ENCODE measurements around the gene TRPM2. TPM values are rescaled to one million over a fixed set of nuclear protein-coding genes. Genes with fewer than 3 reads are reported as not detected.

The TRPM2 gene
- total RNA-seq, 1 donor: 0.36 TPM

DNA sequence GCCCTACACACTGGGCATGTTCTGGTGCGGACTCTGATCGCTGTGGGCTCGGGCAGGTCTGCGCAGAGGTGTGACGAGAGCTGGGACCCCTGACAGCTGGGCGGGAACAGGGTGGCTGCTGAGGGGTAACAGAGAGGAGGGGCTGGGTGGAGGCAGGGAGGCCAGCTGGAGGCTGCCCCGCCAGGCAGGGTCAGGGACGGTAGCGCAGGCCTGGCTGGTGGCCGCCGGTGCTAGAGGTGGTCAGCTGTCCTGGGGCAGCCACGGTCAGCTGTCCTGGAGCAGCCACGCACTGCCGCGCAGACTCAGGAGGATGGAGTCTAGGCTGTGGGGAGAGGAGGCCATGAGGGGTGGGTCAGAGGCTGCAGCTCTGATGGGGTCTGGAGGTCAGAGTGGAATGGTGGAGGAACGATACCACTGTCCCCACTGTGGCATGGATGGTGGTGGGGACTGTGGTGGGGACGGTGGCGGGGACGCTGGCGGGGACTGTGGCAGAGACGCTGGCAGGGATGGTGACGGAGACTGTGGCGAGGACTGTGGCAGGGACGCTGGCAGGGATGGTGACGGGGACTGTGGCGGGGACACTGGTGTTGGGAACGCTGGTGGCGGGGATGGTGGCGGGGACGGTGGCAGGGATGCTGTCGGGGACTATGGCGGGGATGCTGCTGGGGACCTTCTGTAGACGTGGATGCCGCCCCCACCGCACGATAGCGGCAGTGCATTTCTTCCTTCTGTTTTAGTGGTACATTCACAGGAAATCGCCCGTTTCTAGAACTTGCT, 80.6 kb downstream of the TRPM2 start:
- Histone ChIP-seq H3K27ac (ENCODE audit: low read depth, low read length) (no peak overlapping the region), H3K4me2 (ENCODE audit: insufficient read depth, low read length) (no peak overlapping the region), H3K9me3 (ENCODE audit: low read depth, low read length) (no peaks in the 10 kb centered on the region), H3K79me2 (ENCODE audit: insufficient read depth, low read length) (no peaks in the 10 kb centered on the region), H3K27me3 (ENCODE audit: insufficient read depth, low read length) (no peaks in the 10 kb centered on the region), H4K20me1 (ENCODE audit: insufficient read depth, low read length) (no peaks in the 10 kb centered on the region), H2AFZ (ENCODE audit: low read length) (no peak overlapping the region), H3K4me3 (ENCODE audit: insufficient read depth, low read length) (no peak overlapping the region), H3K36me3 (ENCODE audit: insufficient read depth, low read length) (no peaks in the 10 kb centered on the region), H3K4me1 (ENCODE audit: insufficient read depth, low read length) (no peaks in the 10 kb centered on the region)
- DNase-seq (ENCODE audit: insufficient read length, low spot score, missing footprints): peak; percentile 31
- TF ChIP-seq, protein P1, sequence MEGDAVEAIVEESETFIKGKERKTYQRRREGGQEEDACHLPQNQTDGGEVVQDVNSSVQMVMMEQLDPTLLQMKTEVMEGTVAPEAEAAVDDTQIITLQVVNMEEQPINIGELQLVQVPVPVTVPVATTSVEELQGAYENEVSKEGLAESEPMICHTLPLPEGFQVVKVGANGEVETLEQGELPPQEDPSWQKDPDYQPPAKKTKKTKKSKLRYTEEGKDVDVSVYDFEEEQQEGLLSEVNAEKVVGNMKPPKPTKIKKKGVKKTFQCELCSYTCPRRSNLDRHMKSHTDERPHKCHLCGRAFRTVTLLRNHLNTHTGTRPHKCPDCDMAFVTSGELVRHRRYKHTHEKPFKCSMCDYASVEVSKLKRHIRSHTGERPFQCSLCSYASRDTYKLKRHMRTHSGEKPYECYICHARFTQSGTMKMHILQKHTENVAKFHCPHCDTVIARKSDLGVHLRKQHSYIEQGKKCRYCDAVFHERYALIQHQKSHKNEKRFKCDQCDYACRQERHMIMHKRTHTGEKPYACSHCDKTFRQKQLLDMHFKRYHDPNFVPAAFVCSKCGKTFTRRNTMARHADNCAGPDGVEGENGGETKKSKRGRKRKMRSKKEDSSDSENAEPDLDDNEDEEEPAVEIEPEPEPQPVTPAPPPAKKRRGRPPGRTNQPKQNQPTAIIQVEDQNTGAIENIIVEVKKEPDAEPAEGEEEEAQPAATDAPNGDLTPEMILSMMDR (IDR thresholded peaks at IDR 0.05; ENCODE audit: extremely low read depth, low read depth, low read length): no peak

DNA sequence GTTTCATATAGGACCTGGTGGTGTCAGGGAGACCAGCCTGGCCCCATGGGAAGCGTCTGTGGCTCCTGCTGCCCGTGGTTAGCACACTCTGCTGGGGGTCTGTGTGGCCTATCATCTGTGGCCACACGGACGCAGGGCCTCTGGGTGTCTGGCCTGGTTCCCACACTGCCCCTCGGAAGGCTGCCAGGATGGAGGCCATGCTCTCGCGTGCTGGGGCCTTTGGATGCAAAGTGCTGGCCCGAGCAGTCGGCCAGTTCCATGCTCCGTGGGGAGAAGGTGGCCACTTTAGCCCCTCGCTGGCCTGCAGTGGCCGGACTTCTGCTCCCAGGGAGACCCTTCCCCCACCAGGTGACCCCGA, 81.1 kb downstream of the TRPM2 start:
- no peaks in the 10 kb centered on the region for H4K20me1 ChIP-seq (ENCODE audit: insufficient read depth, low read length)
- TF ChIP-seq, protein P1 (IDR thresholded peaks at IDR 0.05; ENCODE audit: extremely low read depth, low read depth, low read length): no peak
- no peak overlapping the region for H3K27ac ChIP-seq (ENCODE audit: low read depth, low read length)
- no peaks in the 10 kb centered on the region for H3K79me2 ChIP-seq (ENCODE audit: insufficient read depth, low read length)
- no peak overlapping the region for H3K4me2 ChIP-seq (ENCODE audit: insufficient read depth, low read length)
- H3K9me3 ChIP-seq (ENCODE audit: low read depth, low read length): no peaks in the 10 kb centered on the region
- H2AFZ ChIP-seq (ENCODE audit: low read length): no peak overlapping the region
- no peaks in the 10 kb centered on the region for H3K27me3 ChIP-seq (ENCODE audit: insufficient read depth, low read length)
- no peaks in the 10 kb centered on the region for H3K4me1 ChIP-seq (ENCODE audit: insufficient read depth, low read length)
- no peak overlapping the region for H3K4me3 ChIP-seq (ENCODE audit: insufficient read depth, low read length)
- no peak for DNase-seq (ENCODE audit: insufficient read length, low spot score, missing footprints)
- no peaks in the 10 kb centered on the region for H3K36me3 ChIP-seq (ENCODE audit: insufficient read depth, low read length)

DNA sequence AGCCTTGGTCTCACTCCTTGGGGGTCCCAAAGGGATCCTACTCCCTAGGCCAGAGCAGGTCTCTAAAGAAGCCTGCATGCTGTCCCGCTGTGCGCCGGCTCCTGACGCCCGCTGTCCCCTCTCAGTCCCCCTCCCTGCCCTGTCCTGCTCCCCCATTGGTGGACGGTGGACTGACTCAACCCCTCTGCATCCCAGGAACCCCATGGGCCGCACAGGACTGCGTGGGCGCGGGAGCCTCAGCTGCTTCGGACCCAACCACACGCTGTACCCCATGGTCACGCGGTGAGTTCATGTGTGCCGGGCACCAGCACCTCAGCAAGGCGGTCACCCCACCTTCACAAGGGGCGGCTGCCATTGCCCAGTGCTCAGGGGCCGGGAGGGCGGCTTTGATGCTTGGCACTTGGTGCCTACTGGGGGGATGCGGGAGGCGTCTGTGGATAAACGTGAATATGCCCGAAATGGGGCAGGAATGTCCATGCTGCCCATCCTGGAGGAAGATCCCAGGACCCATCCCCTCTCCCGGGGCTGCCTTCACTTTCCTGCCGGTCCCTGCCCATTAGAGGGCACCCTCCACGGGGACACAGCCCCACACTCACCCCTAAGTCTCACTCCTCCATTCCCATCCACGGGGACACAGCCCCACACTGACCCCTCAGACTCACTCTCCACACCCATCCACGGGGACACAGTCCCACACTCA, 81.7 kb downstream of the TRPM2 start:
- H3K36me3 ChIP-seq (ENCODE audit: insufficient read depth, low read length): no peaks in the 10 kb centered on the region
- DNase-seq (ENCODE audit: insufficient read length, low spot score, missing footprints): peak; percentile 81
- H3K27ac ChIP-seq (ENCODE audit: low read depth, low read length): no peak overlapping the region
- H3K27me3 ChIP-seq (ENCODE audit: insufficient read depth, low read length): no peaks in the 10 kb centered on the region
- no peaks in the 10 kb centered on the region for H3K4me1 ChIP-seq (ENCODE audit: insufficient read depth, low read length)
- no peaks in the 10 kb centered on the region for H3K9me3 ChIP-seq (ENCODE audit: low read depth, low read length)
- no peaks in the 10 kb centered on the region for H3K79me2 ChIP-seq (ENCODE audit: insufficient read depth, low read length)
- H4K20me1 ChIP-seq (ENCODE audit: insufficient read depth, low read length): no peaks in the 10 kb centered on the region
- H3K4me2 ChIP-seq (ENCODE audit: insufficient read depth, low read length): no peak overlapping the region
- no peak overlapping the region for H2AFZ ChIP-seq (ENCODE audit: low read length)
- no peak overlapping the region for H3K4me3 ChIP-seq (ENCODE audit: insufficient read depth, low read length)
- TF ChIP-seq, protein P1 (IDR thresholded peaks at IDR 0.05; ENCODE audit: extremely low read depth, low read depth, low read length): no peak

DNA sequence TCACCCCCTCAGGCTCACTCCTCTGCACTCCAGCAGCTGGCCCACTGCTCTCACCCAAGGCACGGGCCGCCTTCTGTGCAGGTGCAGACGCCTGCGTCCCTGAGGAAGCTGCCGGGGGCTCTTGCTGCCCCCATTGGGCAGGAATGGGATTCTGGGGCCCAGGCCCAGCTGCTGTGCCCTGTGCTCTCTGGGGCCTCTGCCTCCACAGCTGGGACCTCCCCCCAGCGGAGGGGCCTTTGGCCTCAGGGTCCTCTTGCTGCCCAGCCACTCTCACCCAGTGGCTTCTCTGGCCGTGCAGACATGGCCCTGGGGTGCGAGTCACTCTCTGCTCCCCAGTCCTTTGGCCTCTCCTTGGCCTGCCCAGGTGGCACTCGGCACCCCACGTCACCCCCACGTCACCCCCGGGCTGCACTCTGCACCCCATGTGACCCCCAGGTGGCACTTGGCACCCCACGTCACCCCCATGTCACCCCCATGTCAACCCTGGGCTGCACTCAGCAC, 82.7 kb downstream of the TRPM2 start:
- Histone ChIP-seq H3K27ac (ENCODE audit: low read depth, low read length) (no peak overlapping the region), H3K79me2 (ENCODE audit: insufficient read depth, low read length) (no peaks in the 10 kb centered on the region), H3K4me1 (ENCODE audit: insufficient read depth, low read length) (no peaks in the 10 kb centered on the region), H3K36me3 (ENCODE audit: insufficient read depth, low read length) (no peaks in the 10 kb centered on the region), H3K4me2 (ENCODE audit: insufficient read depth, low read length) (no peak overlapping the region), H3K27me3 (ENCODE audit: insufficient read depth, low read length) (no peaks in the 10 kb centered on the region), H3K9me3 (ENCODE audit: low read depth, low read length) (no peaks in the 10 kb centered on the region), H2AFZ (ENCODE audit: low read length) (no peak overlapping the region), H4K20me1 (ENCODE audit: insufficient read depth, low read length) (no peaks in the 10 kb centered on the region), H3K4me3 (ENCODE audit: insufficient read depth, low read length) (no peak overlapping the region)
- TF ChIP-seq, protein P1 (IDR thresholded peaks at IDR 0.05; ENCODE audit: extremely low read depth, low read depth, low read length): no peak
- peak; percentile 73 for DNase-seq (ENCODE audit: insufficient read length, low spot score, missing footprints)

All from osteoblast (primary cell).